HG02981 (cell line): ENCODE measurements around the gene DLGAP1.
A peak's percentile ranks its signal among the peaks of the same experiment; 100 is the strongest.

Experiments
- ATAC-seq: cut with Tn5 transposase; IDR thresholded peaks from one replicate; pipeline ENCODE4 v1.9.1; 2021; ENCODE audit warnings: mild to moderate bottlenecking, moderate library complexity; ENCODE audit not compliant: unreplicated experiment

Gene DLGAP1

DNA sequence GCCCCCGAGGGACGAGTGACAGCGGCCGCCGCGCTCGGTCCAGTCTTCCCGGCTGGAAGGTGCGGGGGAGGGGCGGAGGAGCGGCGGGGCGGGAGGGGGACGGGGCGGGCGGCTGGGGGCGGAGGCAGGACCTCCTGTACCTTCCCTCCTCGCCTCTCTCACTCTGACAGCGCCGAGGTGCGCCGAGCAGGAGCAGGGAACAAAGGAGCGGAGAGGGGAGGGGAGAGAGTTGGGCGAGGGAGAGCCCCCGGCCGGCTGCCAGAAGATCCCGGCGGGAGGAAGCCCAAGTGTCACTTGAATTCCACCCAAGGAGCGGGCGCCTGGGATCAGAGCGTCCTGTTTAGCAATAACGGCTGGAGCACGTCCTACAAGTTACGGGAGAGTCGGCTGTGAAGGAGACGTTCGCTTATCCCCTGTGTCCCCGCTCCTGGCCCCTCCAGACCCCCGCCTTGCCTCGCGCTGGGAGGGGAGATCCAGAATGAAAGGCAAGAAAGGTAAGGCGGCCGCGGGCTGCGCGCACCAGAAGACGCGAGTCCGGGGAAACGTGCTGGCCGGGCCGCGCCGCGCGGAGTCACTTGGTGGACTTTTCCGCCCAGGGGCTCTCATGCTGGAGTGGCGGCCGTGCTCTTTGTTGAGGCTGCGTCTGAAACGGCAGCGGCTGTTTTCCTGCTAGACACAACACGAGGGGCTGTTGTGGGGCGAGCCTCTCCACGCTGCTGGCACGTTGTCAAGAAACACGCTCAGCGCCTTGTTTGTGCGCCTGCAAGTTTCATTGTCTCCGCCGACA is 1004.9 kb downstream of the DLGAP1 start, which contains the start of gene TGIF1:
TGIF1 (plus strand) TSS at position 161 of the 787 bp plus-strand sequence; CDS start at position 479, 318 bp downstream.
- ATAC-seq, result no peak

DNA sequence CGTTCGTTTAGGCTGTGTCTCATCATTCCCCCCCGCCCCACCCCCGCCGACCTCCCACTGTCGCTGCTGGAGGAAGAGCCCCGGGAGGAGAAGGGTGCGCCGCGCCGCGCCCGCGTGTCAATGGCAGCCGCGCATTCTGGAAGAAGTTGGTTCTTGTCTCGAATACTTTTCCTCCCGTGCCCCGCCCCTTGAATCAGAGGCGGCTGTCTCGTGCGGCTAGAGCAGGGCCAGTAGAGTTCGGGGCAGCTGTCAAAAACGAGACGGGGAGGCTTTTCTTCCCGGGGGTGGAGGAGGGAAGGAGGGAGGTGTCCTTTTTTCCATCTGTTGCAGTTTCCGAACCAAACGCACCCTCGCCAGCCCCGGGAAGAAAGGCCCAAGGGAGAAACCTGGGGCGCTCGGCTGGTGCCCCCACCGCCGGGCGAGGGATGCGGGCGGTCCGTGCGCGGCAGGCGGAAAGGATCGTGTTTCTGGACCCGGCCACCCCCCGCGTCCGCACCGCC is 1005.5 kb downstream of the DLGAP1 start:
- peak; percentile 3 for ATAC-seq

DNA sequence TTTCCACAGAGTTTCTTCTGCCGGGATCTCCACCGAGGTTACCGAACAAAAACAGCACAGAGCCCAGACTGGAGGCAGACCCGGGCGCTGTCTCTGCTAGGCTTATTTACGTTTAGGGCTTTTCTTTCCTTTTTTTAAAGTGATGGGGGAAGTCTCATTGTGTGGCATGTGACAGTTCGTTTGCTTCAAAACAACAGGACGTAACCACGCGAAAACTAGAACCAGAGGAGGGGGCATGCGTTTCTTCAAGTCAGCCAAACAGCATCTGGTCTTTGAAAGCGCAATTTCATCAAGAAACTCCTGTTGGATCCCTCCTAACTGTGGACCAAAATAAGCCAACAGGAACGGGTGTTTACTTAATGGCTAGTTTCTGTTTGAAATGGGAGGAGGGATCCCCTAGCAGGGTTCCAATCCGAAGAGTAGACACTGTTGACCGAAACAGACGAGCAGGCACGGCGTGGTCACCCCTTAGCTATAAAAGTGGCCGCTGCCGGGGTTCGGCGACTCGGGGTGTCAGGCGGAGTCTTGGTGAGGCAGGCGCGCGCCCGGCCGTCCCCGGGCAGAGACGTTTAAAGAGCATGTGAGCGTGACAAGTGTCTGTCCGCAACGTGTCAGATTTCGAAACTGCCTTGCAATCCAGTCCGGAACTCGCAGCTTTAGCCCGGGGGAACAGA is 1006.1 kb downstream of the DLGAP1 start:
- peak; percentile 43 for ATAC-seq

DNA sequence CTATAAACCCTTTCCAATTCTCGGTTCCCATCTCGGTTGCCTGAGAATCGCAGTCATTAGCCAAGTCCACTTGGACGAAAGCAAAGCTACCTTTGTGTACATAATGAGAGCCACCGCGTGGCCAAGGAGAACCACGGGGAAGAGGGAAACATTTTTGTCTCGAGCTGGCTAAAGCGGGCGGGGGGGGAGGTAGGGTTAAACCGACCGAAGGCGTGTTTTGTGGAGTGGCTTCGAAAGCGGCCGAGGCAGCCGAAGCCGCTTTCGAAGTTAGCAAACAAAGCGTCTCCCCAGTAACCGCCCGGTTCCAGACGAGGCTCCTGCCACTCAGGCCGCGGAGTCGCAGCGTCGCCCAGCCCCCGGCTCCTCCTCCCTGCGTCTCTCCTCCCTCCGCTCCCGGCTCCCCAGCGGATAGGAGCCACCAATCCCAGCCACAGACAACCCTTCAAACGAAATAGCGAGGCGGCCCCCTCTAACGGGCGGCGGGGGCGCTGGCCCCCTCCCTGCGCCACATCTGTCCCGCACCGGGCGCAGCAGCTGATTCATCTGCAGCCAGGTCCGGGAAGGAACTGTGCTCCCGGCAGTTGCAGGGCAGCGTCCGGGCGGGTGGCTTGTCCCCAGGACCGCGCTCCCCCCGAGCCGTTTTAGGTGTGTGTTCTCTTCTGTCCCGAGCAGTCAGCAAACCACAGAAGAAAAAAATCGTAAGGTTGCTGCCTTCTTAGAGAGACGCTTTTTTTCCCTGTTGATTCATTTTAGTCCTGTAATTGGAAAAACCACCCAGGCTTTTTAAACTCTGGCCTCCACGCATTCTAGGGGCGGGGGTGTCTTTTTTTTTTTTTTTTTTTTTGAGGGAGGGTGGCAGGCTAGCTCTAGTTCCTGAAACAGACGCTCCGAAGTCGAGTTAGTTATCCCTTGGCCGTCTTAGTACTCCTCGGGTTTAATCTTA is 1006.9 kb downstream of the DLGAP1 start:
- ATAC-seq, result peak; percentile 60

DNA sequence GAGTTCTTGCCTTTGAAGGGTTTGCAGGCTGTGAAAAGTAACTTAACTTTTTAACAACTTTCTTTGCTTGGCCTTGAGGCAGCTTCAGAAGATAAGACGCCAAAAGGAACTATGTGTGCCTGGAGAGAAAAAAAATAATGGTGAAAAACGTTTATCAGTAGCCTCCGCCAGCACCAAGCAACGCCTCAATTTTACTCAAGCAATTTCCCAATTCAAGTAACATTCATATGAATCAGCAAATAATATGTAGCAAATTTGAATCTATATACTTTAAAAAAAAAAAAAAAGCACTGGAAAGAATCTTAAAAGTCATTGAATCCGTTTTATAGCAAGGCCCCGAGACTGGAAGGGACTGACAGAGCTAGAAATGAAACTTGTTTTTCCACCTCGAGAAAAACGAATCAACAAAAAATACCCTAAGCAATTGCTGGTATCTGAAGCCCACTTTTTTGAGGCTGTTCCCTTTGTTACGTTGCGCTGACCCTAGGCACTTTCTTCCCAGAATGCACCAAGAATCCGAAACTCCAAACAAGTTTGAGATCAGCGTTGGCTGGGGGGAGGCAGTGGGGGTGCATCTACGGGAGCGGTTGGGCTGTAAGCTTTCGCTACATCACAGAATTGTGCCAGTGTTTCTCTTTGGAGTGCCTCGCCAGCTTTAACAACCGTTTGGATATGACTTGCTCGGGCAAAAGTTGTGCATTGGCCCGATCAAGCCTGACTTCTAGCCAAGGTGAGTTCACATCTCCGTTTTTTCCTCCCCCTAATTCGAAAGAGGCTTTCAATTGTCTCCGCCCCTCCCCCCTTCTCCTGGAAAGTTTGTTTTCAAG is 1007.8 kb downstream of the DLGAP1 start:
- ATAC-seq, result no peak
